Suprapubic skin (tissue), 3 donors: Measurements from ENCODE around the gene RTTN.

Experiments
- CTCF ChIP-seq, 2 donors: fragments of 200-600 bp in 1 of 2; fragments of 450-650 bp in 1 of 2; sonication (generic) in 1 of 2; IDR thresholded peaks; one replicate each; pipeline ENCODE4 v1.5.1; 2016 to 2019; ENCODE audit warnings: antibody characterized with exemption in 2 of 2, mild to moderate bottlenecking in 1 of 2, moderate library complexity in 1 of 2
- EP300 ChIP-seq: sonication (generic); formaldehyde crosslinking; IDR thresholded peaks from one replicate; pipeline ENCODE4 v1.6.1; 2017; ENCODE audit warnings: antibody characterized with exemption

- TF ChIP-seq CTCF (IDR thresholded peaks at IDR 0.05) = no peak
- TF ChIP-seq EP300 = no peak
Measured at GRCh38 chr18:70158992-70159717, 46.3 kb downstream of the RTTN start.
